Measurements from ENCODE around the gene PTTG1.

DNA sequence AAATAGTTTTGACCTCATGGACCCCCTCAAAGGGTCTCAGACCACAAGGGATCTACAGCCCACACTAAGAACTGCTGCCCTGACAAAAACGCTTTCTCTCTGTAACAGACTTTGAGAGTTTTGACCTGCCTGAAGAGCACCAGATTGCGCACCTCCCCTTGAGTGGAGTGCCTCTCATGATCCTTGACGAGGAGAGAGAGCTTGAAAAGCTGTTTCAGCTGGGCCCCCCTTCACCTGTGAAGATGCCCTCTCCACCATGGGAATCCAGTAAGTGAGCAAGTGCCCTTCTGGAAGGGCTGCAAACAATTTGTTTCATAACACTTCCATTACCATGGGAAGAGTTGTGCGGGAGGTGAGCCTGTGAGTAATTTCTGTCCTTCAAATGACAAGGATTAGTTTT, 6.0 kb downstream of the PTTG1 start:
- no peak for TF ChIP-seq CTCF (IDR thresholded peaks at IDR 0.05)
- TF ChIP-seq POLR2A (IDR thresholded peaks at IDR 0.05): no peak
- TF ChIP-seq EP300 (IDR thresholded peaks at IDR 0.05): no peak
- TF ChIP-seq POLR2AphosphoS5 (IDR thresholded peaks at IDR 0.05): no peak
